Brain microvascular endothelial cell (primary cell): Measurements from ENCODE around the gene DLX1.
"Not testable (repeated sequence)": the region's sequence is repeated elsewhere in the genome, so short reads cannot be mapped to it uniquely, and the experiment has no call there.

ENCODE experiments used
- DNase-seq: peaks from one replicate; pipeline ENCODE4 v3.0.0-alpha.2; 2020
- H3K27ac ChIP-seq: fragments of 250-450 bp; sonication (Bioruptor Pico); 2 replicates; pipeline ENCODE4 v1.5.1; 2020; ENCODE audit warnings: mild to moderate bottlenecking, moderate library complexity
- H3K27me3 ChIP-seq: fragments of 250-450 bp; sonication (Bioruptor Pico); replicated peaks from 2 replicates; pipeline ENCODE4 v1.5.1; 2020; ENCODE audit warnings: mild to moderate bottlenecking
- H3K36me3 ChIP-seq: fragments of 250-450 bp; sonication (Bioruptor Pico); replicated peaks from 2 replicates; pipeline ENCODE4 v1.5.1; 2020; ENCODE audit warnings: mild to moderate bottlenecking
- H3K4me3 ChIP-seq: 2 replicates; pipeline ENCODE4 v1.5.1; 2011; ENCODE audit warnings: low read depth, mild to moderate bottlenecking, control low read depth, low read length, moderate library complexity
- CTCF ChIP-seq: IDR thresholded peaks from 2 replicates; pipeline ENCODE4 v1.5.1; 2011; ENCODE audit warnings: low read depth, mild to moderate bottlenecking, moderate library complexity, low read length, control low read depth, inconsistent platforms; ENCODE audit errors: missing control alignments
- in situ Hi-C: cut with HindIII; loops from 2 replicates; pipeline ENCODE4 v1.10.0; 2017; ENCODE audit warnings: low sequenced_read_pairs, low pct_ligation_motif_present

Gene DLX1

GRCh38 chr2:172062402-172063004 lies 22.8 kb upstream of the DLX1 start:
- no peak for DNase-seq
- Histone ChIP-seq H3K27me3 (no peaks in the 10 kb centered on the region), H3K27ac (no peak overlapping the region), H3K4me3 (no peak overlapping the region), H3K36me3 (no peaks in the 10 kb centered on the region)
- in situ Hi-C loops: no loop called here
- TF ChIP-seq CTCF: no peak

GRCh38 chr2:172063446-172063845 lies 21.9 kb upstream of the DLX1 start:
- in situ Hi-C loops: no loop called here
- no peak for TF ChIP-seq CTCF
- no peaks in the 10 kb centered on the region for H3K27me3 ChIP-seq
- H3K27ac ChIP-seq: no peak overlapping the region
- DNase-seq: no peak
- no peaks in the 10 kb centered on the region for H3K36me3 ChIP-seq
- H3K4me3 ChIP-seq: no peak overlapping the region

- no peak for DNase-seq
Measured at GRCh38 chr2:172065111-172065510, 20.2 kb upstream of the DLX1 start.

GRCh38 chr2:172066394-172066886 lies 18.9 kb upstream of the DLX1 start:
- DNase-seq: no peak
- Histone ChIP-seq H3K36me3 (no peaks in the 10 kb centered on the region), H3K27ac (no peak overlapping the region), H3K4me3 (no peak overlapping the region), H3K27me3 (no peaks in the 10 kb centered on the region)
- no peak for TF ChIP-seq CTCF
- in situ Hi-C loops: no loop called here

More at GRCh38 chr2:172065111-172065510, 20.2 kb upstream of the DLX1 start:
- no peak overlapping the region for H3K27ac ChIP-seq
- no peak overlapping the region for H3K4me3 ChIP-seq
- no peak for TF ChIP-seq CTCF
- in situ Hi-C loops: no loop called here
- no peaks in the 10 kb centered on the region for H3K36me3 ChIP-seq
- no peaks in the 10 kb centered on the region for H3K27me3 ChIP-seq

- H3K4me3 ChIP-seq, H3K27me3 ChIP-seq, H3K36me3 ChIP-seq, in situ Hi-C loops, DNase-seq, H3K27ac ChIP-seq: not testable (repeated sequence)
Measured at GRCh38 chr2:172067905-172068304, 17.4 kb upstream of the DLX1 start.

GRCh38 chr2:172070936-172071335 lies 14.4 kb upstream of the DLX1 start:
- TF ChIP-seq CTCF: no peak
- in situ Hi-C loops: no loop called here
- DNase-seq: no peak
- H3K4me3 ChIP-seq: no peak overlapping the region
- no peaks in the 10 kb centered on the region for H3K27me3 ChIP-seq
- no peak overlapping the region for H3K27ac ChIP-seq
- H3K36me3 ChIP-seq: no peaks in the 10 kb centered on the region
